ENCODE data around the gene DPY19L2. TPM values are rescaled to one million over a fixed set of nuclear protein-coding genes. Genes with fewer than 3 reads are reported as not detected.
"Not testable (repeated sequence)": the region's sequence is repeated elsewhere in the genome, so short reads cannot be mapped to it uniquely, and the experiment has no call there.

Gene DPY19L2
- total and polyA plus RNA-seq, 12 donors, result 10.7 to 171 (median 47.4) TPM

DNA sequence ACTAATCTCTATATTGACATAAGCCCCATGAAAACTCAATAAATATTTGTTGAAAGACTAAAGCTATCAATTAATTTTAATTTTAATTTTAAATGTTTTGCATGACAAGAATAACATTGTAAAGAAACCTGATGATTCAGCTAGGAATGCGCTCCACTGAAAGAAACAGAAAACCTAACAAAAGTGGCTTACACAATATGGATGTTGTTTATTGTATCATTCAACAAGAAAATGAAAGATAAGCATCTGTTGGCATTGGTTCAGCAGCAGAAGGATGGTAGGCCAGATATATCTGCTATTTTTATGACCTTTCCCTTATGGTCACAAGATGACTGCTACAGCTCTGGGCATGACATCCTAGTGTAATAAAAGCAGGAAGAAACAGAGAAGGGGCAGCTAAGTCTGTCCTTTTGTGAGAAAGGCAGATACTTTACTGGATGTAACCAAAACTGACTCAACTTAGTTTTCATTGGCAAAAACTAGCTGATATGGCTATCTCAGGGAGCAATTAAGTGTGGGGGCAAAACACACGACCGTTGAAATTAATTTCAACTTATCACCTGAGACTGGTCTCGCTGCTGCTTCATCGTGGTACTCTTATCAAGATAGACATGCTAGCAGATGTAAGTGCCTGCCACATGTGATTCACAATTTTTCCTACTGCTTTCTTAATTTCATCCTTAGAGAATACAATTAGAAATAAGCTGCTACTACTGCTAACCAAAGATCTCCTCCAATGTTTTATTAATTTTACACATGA, 24.7 kb downstream of the DPY19L2 start:
- H3K36me3 ChIP-seq, result peaks cover 0 to 11% (median 0%) of the 10 kb centered on the region in 9 donors
- 34 to 45% methylated on average over 5 of the region's 5 CpGs for WGBS, 2 donors
- H3K27ac ChIP-seq; H3K9me3 ChIP-seq; intact Hi-C loops (cut with DNase I); H3K27me3 ChIP-seq; ATAC-seq; H3K4me1 ChIP-seq; H3K4me3 ChIP-seq; DNase-seq: not testable (repeated sequence)

DNA sequence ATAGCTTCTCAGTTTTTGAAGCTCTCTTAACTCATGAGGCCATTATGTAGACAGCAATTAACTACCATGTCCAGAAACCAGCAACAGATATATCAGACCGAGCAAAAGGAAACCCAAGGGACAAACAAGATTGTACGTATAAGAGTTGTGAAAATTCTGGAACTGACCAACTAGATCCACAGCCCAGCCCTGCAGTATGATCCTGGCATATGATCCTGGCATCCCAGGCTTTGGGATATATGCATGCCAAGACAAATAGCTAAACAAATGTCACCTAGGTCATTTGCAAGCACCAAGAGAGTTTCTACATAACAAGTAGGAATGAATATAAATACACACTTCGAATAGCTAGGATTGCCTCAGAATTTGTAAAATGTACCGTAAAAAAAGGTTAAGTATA, 44.0 kb downstream of the DPY19L2 start:
- DNase-seq; ATAC-seq; H3K27me3 ChIP-seq; H3K4me3 ChIP-seq; H3K9me3 ChIP-seq; H3K4me1 ChIP-seq; intact Hi-C loops (cut with DNase I); H3K36me3 ChIP-seq: not testable (repeated sequence)
- WGBS, 2 donors, result 45 to 57% methylated on average over 4 of the region's 4 CpGs
- peak overlapping the region in 4 of 10 donors; percentile 9 to 44 (median 27) for H3K27ac ChIP-seq

DNA sequence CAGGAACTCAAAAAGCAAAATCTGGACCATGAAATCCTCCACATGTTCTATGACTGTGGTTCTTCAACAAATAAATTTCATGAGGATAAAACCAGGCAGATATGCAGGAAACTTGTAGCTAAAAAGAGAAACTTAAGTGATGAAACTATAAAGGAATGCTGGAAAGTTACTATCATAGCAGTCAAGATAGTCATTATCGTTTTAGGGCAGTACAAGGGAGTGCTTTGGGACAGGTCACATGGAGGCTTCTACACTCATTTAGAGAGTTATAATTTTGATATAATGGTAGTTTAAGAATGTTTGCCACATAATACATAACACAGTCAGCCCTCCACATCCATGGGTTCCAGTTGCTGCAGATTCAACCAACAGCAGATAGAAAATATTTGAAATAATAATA, 52.7 kb downstream of the DPY19L2 start:
- H3K4me1 ChIP-seq, result peaks cover 0 to 16% (median 0%) of the 10 kb centered on the region in 9 donors
- H3K36me3 ChIP-seq; H3K27me3 ChIP-seq; intact Hi-C loops (cut with DNase I); DNase-seq; H3K9me3 ChIP-seq; H3K4me3 ChIP-seq: not testable (repeated sequence)
- H3K27ac ChIP-seq, result peak overlapping the region in 2 of 10 donors; percentile 44 to 47
- whole genome bisulfite sequencing, 2 donors, result 14 to 17% methylated on average over 1 of the region's 1 CpG
- peak in 5 of 8 donors; percentile 29 to 81 (median 47) for ATAC-seq

DNA sequence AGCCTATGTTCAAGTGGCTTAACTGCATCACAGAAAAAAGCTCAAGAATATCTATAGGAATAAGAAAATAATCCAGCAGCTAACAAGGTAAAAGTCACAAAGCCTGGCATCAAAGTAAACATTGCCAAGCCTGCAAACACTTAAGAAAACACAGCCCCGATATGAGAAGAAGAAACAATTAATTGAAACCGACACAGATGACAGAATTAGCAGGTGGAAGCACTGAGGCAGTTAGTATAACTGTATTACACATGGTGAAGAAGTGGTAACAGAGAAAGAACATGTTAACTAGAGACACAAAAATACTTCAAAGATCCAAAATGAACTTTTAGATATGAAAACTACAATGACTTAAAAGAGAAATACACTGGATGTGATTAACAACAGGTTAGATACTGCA, 57.0 kb downstream of the DPY19L2 start:
- not testable (repeated sequence) for DNase-seq
- peaks cover 0 to 13% (median 0%) of the 10 kb centered on the region in 9 donors for H3K36me3 ChIP-seq

DNA sequence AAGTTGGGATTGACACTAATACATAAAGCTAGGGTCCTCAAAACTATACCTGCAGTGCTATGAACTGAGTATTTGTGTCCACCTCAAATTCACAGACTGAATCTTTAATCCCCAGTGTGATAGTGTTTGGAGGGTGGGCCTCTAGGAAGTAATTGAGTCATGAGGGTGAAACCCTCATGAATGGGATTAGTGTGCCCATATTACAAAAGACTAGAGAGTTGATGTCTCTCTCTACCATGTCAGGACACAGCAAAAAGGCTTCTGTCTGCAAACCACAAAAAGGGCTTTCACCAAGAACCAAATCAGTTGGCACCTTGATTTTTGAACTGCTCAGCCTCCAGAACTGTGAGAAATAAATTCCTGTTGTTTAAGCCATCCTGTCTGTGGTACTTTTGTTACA, 59.0 kb downstream of the DPY19L2 start:
- H3K4me3 ChIP-seq; DNase-seq; H3K9me3 ChIP-seq; H3K27me3 ChIP-seq; H3K27ac ChIP-seq; intact Hi-C loops (cut with DNase I); ATAC-seq: not testable (repeated sequence)
- peaks cover 0 to 13% (median 0%) of the 10 kb centered on the region in 9 donors for H3K36me3 ChIP-seq
- peaks cover 0 to 12% (median 0%) of the 10 kb centered on the region in 9 donors for H3K4me1 ChIP-seq

More for the DNA sequence above, 57.0 kb downstream of the DPY19L2 start:
- H3K27me3 ChIP-seq; H3K4me3 ChIP-seq; H3K27ac ChIP-seq; intact Hi-C loops (cut with DNase I); H3K9me3 ChIP-seq; ATAC-seq: not testable (repeated sequence)
- WGBS, 2 donors, result 64 to 80% methylated on average over 1 to 2 of the region's 2 CpGs
- H3K4me1 ChIP-seq, result peaks cover 0 to 11% (median 0%) of the 10 kb centered on the region in 9 donors

DNA sequence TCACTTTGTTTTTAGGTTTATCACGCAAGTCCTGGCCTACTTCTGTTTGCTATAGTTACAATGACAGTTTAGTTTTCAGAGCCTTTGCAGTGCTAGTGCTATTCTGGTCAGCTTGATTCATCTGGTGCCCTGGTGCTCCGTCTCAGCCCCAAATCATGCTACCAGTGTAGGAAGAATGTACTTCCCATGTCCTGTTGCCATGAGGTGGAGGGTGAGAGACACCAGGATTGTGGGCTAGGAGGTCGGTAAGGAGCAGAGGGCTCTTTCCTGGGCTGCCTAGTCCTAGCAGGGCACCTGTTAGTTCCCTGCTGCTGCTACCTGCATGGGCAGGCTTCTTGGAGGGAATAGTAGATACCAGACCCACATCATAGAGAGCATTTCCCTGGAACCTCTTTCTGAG, 63.3 kb downstream of the DPY19L2 start:
- WGBS, 2 donors, result 64 to 75% methylated on average over 3 of the region's 3 CpGs
- H3K27me3 ChIP-seq; H3K9me3 ChIP-seq; H3K4me3 ChIP-seq; H3K4me1 ChIP-seq; intact Hi-C loops (cut with DNase I): not testable (repeated sequence)
- Histone ChIP-seq H3K36me3 (peaks cover 0 to 18% (median 0%) of the 10 kb centered on the region in 9 donors), H3K27ac (peak overlapping the region in 4 of 10 donors; percentile 29 to 65 (median 57))
- DNase-seq (peak in 1 of 2 donors; percentile 21), ATAC-seq (peak in 4 of 8 donors; percentile 42 to 87 (median 72))

DNA sequence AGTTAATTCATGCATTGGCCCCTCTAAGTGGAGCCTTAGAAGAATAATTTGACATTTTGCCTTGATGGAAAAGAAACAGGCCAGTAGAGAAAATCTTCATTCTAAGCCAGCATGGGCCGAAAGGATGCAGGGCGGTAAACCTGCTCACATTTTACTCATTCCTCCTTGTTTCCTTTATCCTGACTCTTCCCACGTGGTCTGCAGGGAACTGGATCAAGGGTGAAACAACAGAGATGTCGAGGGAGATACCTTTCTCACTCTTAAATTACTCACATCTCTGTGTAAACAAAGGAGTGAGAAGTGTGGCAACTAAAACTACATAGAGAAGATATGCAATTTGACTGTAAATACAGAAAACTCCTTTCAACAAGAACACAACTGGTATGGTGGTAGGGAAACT, 73.5 kb downstream of the DPY19L2 start:
- ATAC-seq; H3K4me3 ChIP-seq; H3K27ac ChIP-seq; H3K9me3 ChIP-seq; DNase-seq; H3K27me3 ChIP-seq; H3K4me1 ChIP-seq; intact Hi-C loops (cut with DNase I): not testable (repeated sequence)
- WGBS, 2 donors, result 48 to 53% methylated on average over 4 of the region's 4 CpGs
- peaks cover 0 to 15% (median 0%) of the 10 kb centered on the region in 9 donors for H3K36me3 ChIP-seq

DNA sequence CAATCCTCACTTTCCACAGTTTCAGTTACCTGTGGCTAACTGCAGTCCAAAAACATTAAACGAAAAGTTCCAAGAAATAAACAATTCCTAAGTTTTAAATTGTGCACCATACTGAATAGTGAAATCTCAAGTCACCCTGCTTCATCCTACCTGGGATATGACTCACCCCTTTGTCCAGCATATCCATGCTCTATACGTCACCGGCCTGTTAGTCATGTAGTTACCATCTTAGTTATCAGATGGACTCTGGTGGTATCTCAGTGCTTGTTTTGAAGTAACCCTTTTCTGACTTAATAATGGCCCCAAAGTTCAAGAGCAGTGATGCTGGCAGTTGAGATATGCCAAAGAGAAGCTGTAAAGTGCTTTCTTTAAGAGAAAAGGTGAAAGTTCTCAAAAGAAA, 83.9 kb downstream of the DPY19L2 start:
- H3K4me3 ChIP-seq; H3K36me3 ChIP-seq; DNase-seq; H3K9me3 ChIP-seq; intact Hi-C loops (cut with DNase I); H3K27ac ChIP-seq; H3K27me3 ChIP-seq; H3K4me1 ChIP-seq: not testable (repeated sequence)
- 87 to 89% methylated on average over 3 of the region's 3 CpGs for whole genome bisulfite sequencing, 2 donors
- ATAC-seq, result peak in 1 of 8 donors; percentile 65

DNA sequence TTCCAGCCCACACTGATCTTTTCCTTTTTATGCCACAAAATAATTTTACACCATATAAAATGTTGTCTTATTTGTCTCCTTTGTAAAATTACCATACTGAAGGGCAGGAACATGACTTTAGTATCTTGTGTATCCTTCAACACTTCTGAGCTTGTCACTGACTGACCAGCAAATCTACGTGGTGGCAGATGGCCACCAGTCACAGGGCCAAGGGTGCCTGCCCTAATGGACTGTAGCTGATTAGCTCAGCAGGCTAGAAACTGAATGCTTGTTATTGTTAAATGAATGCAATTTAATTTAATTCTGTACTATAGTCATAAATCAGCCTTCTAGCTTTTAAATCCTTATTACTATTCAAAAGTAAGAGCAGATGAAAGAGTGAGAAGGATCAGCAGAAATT, 85.0 kb downstream of the DPY19L2 start:
- H3K36me3 ChIP-seq; H3K4me3 ChIP-seq; H3K27me3 ChIP-seq; intact Hi-C loops (cut with DNase I); H3K9me3 ChIP-seq; H3K4me1 ChIP-seq: not testable (repeated sequence)
- peak overlapping the region in 1 of 10 donors; percentile 22 for H3K27ac ChIP-seq
- 21 to 42% methylated on average over 1 of the region's 1 CpG for whole genome bisulfite sequencing, 2 donors
- ATAC-seq, result peak; percentile 29 to 93 (median 82)
- peak; percentile 11 to 17 for DNase-seq

DNA sequence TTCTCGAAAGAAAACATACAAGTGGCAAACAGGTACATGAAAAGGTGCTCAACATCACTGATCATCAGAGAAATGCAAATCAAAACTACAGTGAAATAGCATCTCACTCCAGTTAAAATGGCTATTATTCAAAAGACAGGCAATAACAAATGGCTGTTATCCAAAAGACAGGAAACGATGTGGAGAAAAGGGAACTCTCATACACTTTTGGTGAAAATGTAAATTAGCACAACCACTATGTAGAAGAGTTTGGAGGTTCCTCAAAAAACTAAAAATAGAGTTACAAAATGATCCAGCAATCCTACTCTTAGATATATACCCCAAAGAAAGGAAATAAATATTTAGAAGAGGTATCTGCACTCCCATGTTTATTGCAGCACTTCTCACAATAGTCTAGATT, 90.7 kb downstream of the DPY19L2 start:
- intact Hi-C loops (cut with DNase I); ATAC-seq; DNase-seq; H3K4me3 ChIP-seq; H3K27me3 ChIP-seq; H3K36me3 ChIP-seq; H3K4me1 ChIP-seq; H3K27ac ChIP-seq; H3K9me3 ChIP-seq: not testable (repeated sequence)
- 77 to 78% methylated on average over 2 of the region's 2 CpGs for whole genome bisulfite sequencing, 2 donors

DNA sequence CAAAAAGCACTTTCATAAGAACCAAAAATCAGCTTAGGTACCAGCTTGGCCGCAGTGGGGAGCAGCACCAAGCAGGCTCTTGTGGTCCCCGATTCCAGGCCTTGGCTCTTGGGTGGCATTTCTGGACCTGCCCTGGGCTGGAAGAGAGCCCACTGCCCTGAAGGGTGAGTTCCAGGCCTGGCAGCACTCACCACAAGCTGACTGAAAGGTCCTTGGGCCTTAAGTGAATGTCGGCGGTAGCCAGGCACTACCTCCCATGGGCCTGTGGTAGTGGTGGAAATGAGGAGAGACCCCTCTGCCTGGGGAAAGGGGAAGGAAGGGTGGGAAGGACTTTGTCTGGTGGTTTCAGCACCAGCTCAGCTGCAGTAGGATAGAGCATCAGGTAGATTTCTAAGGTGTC, 96.3 kb downstream of the DPY19L2 start:
- H3K4me3 ChIP-seq; DNase-seq; H3K27ac ChIP-seq; intact Hi-C loops (cut with DNase I); H3K4me1 ChIP-seq; H3K27me3 ChIP-seq; H3K9me3 ChIP-seq: not testable (repeated sequence)
- peak in 5 of 8 donors; percentile 18 to 62 (median 46) for ATAC-seq
- H3K36me3 ChIP-seq, result peaks cover 0 to 35% (median 0%) of the 10 kb centered on the region in 9 donors
- WGBS, 2 donors, result 72 to 80% methylated on average over 4 of the region's 4 CpGs

All from heart right ventricle (tissue), 16 donors.